Left ventricle myocardium inferior (tissue), 1 donor: ENCODE measurements around the gene GSG1L. TPM values are rescaled to one million over a fixed set of nuclear protein-coding genes. Genes with fewer than 3 reads are reported as not detected.

Source experiments
- DNase-seq: peaks from one replicate; pipeline ENCODE4 v3.0.0-alpha.2; 2020
- H3K27ac ChIP-seq: fragments of 200-600 bp; replicated peaks from 2 replicates; pipeline ENCODE4 v1.8.0; 2021
- H3K27me3 ChIP-seq: fragments of 200-600 bp; 2 replicates; pipeline ENCODE4 v1.8.0; 2021; ENCODE audit warnings: low read depth
- H3K36me3 ChIP-seq: fragments of 200-600 bp; 2 replicates; pipeline ENCODE4 v1.8.0; 2021
- H3K4me1 ChIP-seq: fragments of 200-600 bp; 2 replicates; pipeline ENCODE4 v1.8.0; 2021
- H3K4me3 ChIP-seq: fragments of 200-600 bp; 2 replicates; pipeline ENCODE4 v1.8.0; 2021; ENCODE audit warnings: mild to moderate bottlenecking, moderate library complexity
- H3K9me3 ChIP-seq: fragments of 200-600 bp; replicated peaks from 2 replicates; pipeline ENCODE4 v1.8.0; 2021
- CTCF ChIP-seq: fragments of 200-600 bp; IDR thresholded peaks from 2 replicates; pipeline ENCODE4 v1.8.0; 2021; ENCODE audit warnings: antibody characterized with exemption, mild to moderate bottlenecking, borderline replicate concordance
- intact Hi-C: fragments of 100-400 bp; cut with micrococcal nuclease; formaldehyde crosslinking; loops from one replicate; pipeline ENCODE4 v1.11.0; 2022
- total RNA-seq: library from RNA; stranded (reverse); fragmentation: NEBNext Ultra II Directional; extraction: Animal tissue kit (Norgen Biotek cat#: 25700); gene quantifications from one replicate; pipeline ENCODE4 v1.2.1, GENCODE V29; 2021
- donor health status: DM: no; HTN: yes; CAD: no; lungs with severe emphysema.

Gene GSG1L
- total RNA-seq, 1 donor from 2014 or later, result 3.4 TPM

- Histone ChIP-seq H3K9me3 (no peaks in the 10 kb centered on the region), H3K4me3 (no peak overlapping the region), H3K36me3 (no peaks in the 10 kb centered on the region), H3K27ac (no peak overlapping the region), H3K27me3 (peaks cover 63% of the 10 kb centered on the region), H3K4me1 (no peaks in the 10 kb centered on the region)
- DNase-seq, result no peak
- no peak for TF ChIP-seq CTCF
- intact Hi-C loops, result no loop called here
These were observed 60.3 kb downstream of the GSG1L start for GRCh38 chr16:28003021-28003865.

- no peak for TF ChIP-seq CTCF
- Histone ChIP-seq H3K36me3 (no peaks in the 10 kb centered on the region), H3K4me1 (no peaks in the 10 kb centered on the region), H3K4me3 (no peak overlapping the region), H3K27me3 (peaks cover 52% of the 10 kb centered on the region), H3K27ac (no peak overlapping the region), H3K9me3 (no peaks in the 10 kb centered on the region)
- no peak for DNase-seq
- intact Hi-C loops, result no loop called here
These were observed 61.9 kb downstream of the GSG1L start for GRCh38 chr16:28001642-28002041.

GRCh38 chr16:28001184-28001583 lies 62.3 kb downstream of the GSG1L start:
- peaks cover 48% of the 10 kb centered on the region for H3K27me3 ChIP-seq
- no peaks in the 10 kb centered on the region for H3K4me1 ChIP-seq
- H3K27ac ChIP-seq, result no peak overlapping the region
- TF ChIP-seq CTCF, result no peak
- no peaks in the 10 kb centered on the region for H3K36me3 ChIP-seq
- intact Hi-C loops, result no loop called here
- H3K4me3 ChIP-seq, result no peak overlapping the region
- no peak for DNase-seq
- no peaks in the 10 kb centered on the region for H3K9me3 ChIP-seq

- Histone ChIP-seq H3K36me3 (no peaks in the 10 kb centered on the region), H3K4me1 (no peaks in the 10 kb centered on the region), H3K4me3 (no peak overlapping the region), H3K27me3 (peaks cover 42% of the 10 kb centered on the region), H3K9me3 (no peaks in the 10 kb centered on the region), H3K27ac (no peak overlapping the region)
- intact Hi-C loops, result no loop called here
- TF ChIP-seq CTCF, result no peak
- DNase-seq, result no peak
These were observed 63.0 kb downstream of the GSG1L start for GRCh38 chr16:28000314-28001169.

GRCh38 chr16:27999687-28000086 lies 63.8 kb downstream of the GSG1L start:
- Histone ChIP-seq H3K4me3 (no peak overlapping the region), H3K27me3 (peaks cover 35% of the 10 kb centered on the region), H3K36me3 (no peaks in the 10 kb centered on the region), H3K4me1 (no peaks in the 10 kb centered on the region), H3K9me3 (no peaks in the 10 kb centered on the region), H3K27ac (no peak overlapping the region)
- intact Hi-C loops, result no loop called here
- no peak for TF ChIP-seq CTCF
- DNase-seq, result no peak
